ENCODE results near the gene SF3B6.

DNA sequence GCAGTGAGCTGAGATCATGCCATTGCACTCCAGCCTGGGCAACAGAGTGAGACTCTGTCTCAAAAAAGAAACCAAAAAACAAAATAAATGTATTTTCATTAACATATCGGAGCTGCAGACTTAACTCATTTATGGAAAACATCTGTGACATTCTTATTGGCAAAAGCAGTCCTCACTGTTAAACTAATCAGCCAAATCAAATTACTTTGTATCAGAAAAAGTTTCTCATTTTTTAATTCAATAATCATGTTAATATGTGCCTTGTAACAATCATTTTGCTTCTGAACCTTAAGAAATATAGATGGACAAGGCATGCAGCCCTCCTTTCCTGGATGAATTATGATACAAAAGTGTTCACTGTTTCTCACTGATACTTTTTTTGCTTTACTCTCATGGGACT, 26.6 kb upstream of the SF3B6 start:
- TF ChIP-seq POLR2AphosphoS5 (IDR thresholded peaks at IDR 0.05; ENCODE audit: insufficient read depth, low read depth, low read length) = no peak
- TF ChIP-seq, protein P1, sequence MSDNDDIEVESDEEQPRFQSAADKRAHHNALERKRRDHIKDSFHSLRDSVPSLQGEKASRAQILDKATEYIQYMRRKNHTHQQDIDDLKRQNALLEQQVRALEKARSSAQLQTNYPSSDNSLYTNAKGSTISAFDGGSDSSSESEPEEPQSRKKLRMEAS (IDR thresholded peaks at IDR 0.05; ENCODE audit: insufficient read depth, insufficient read length) = no peak

All from endothelial cell of umbilical vein (primary cell).